HK-2 (cell line): Measurements from ENCODE around the gene PLEKHJ1.

ENCODE experiments used
- DNase-seq: peaks from one replicate; pipeline ENCODE4 v3.0.0-alpha.2; 2018; ENCODE audit not compliant: unreplicated experiment

PLEKHJ1 gene

DNA sequence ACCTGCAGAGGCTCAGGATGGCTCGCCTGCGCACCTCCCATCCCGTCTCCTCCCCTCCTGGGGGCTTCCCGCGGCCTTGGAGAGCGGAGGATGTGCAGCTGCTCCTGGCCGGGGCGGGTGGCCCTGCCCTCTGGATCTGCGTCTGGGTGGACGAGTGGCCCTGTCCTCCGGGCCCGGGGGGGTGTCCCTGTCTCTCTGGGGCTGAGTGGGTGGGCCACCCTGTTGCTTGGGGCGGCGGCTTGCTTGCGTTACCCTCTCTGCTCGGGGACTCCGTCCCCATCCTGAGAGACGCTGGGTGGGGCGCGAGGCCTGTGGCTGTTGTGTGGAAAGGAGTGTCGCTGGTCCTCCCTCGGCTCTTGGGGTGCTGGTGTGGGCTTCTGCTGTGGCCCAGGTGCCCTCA, 37.8 kb downstream of the PLEKHJ1 start:
- DNase-seq: no peak

DNA sequence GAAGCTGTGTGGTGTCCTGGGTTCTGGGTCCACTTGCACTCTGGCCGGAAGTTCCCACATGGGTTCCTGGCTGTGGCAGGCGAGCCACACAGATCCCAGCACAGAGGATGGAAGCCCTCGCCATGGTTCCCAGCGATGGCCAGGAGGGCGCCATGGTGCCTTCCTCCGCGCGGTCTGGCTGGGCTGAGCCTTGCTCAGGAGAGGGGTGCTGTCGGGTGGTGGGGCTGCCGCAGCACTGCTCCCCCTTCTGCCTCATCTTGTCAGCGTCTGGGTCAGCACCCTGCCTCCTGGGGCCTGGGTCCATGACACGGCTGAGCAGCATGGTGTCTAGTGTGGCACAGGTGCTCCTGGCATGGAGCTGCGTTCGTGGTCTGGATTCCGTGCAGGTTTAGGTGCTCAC, 38.9 kb downstream of the PLEKHJ1 start:
- DNase-seq: no peak

DNA sequence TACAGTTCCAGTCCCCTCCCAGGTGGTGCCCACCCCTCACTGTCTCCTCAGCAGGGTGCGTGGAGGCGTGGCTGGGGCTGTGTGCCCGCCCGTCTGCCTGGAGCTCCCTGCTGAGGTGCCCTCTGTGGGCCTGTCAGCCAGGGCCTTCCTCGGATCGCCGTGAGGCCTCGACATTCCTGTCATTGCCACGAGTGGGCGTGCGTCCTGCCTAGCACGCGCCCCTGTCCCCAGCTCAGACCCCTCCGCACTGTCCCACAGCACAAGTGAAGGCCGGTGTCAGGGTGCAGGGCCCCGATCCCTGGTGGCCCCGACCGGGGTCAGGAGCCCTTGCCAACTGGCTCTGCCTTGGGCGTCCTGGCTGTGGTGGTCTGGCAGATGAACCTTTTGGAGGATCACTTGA, 40.2 kb downstream of the PLEKHJ1 start:
- no peak for DNase-seq

DNA sequence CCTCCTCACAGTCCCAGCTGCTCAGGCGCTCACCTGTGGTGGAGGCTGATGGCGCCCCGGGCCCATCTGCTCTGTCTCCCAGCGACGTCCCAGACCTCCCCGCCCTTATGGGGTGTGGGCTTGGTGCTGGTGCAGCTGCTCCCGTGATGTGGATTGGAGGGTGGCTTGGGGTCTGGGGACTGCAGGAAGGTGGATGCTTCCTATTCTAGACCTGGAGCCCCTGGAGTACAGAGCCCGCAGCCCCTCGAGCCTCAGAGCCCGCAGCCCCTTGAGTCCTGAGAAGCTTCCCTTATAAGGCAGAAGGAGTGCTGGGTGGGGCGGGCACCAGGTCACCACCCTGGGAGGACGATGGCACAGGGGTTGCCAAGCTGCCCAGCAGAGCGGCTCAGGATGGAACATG, 40.8 kb downstream of the PLEKHJ1 start:
- DNase-seq: no peak

DNA sequence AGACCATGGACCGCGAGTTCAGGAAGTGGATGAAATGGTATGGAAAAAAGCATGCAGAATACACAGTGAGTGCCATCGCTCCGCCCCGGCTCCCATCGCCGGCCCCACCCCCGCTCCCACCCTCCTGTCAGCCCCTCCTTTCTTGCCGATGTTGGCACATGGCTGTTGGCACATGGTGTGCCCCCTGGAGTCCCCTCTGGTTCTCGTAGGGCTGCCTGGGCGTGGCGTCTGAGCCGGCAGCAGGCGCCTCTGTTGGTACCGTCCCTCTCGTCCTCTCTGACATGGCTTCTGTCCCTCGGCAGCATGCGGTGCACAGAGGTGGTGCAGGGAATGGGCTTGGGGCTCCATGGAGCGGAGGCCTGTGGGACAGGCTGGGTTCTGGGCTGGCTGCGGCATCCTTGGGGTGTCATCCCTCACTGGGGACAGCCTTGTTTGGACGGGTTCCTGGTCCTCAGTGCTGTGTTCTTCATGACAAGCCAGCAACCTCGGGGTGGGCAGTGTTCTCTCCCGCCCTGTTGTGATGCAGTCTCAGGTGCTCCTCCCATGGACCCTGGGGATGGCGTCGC, 41.5 kb downstream of the PLEKHJ1 start:
- DNase-seq: no peak

DNA sequence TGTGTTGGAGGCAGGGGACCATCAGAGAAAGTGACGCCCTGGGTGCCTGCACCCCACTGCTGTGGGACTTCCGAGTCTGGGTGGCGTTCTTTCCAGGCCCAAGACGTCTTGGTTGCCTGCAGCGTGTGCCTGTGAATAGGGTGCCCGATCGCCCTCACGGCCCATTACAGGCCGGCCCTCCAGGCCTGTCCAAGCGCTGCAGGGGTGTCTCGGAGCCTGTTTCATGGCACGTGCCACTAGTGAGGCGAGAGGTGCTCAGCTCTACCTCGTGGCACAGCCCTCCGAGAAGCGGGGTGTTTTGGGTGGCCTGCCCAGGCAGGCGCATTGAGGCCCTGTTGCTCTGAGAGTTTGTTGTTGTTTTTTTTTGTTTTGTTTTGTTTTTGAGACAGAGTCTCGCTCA, 42.3 kb downstream of the PLEKHJ1 start:
- DNase-seq: no peak

DNA sequence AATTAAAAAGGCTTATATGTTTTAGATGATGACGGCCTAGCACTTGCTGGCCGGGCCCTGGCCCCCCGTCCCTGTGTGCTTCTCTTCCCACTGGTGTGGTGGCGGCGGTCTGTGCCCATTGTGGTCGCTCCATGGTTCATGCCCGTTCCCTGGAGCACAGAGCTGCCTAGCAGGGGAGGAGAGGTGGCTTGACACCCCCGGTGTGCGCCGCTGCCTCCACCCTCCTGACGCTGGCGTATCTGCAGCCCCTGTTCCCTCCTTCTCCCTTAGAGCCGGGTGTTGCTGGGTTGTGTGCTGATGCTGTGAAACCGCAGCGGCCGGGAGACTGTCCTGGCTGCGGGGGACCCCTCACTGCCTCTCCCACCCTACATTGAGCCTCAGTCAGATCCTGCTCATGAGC, 43.3 kb downstream of the PLEKHJ1 start:
- no peak for DNase-seq

DNA sequence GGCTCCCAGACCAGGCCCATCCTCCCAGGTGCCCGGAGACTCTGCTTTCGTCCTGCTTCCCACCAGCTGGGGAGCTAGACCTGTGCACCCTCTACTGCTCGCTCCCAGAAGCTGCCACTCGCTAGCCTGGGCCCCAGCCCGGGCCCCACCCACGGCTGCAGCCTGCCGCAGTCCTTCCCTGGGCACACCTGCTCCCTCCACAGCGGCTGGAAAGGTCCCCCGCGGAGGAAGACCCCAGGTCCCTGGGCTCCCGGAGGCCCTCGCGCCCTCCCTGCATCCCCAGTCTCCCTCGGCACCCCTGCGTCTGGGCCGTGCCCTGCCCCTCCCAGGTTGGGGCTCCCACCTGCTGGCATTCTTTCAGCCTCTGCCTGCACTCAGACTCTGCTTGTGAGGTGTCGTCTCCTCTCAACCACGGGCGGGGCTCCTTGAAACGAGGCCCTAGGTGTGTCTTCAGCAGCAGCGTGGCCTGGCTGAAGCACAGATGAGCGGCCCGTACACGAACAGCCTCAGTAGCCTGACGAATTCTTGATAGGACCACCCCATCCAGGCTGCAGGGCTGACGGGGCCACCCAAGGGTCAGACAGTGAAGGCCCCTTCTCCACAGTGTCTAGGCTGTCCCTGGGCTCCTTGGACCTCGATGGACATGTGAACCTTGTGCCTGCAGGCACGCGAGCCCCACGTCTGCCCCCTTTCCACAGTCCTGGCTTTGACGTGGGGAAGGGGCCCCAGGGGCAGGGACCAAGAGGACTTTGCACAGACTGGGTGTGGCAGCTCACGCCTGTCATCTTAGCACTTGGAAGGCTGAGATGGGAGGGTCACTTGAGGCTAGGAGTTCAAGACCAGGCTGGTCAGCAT, 44.4 kb downstream of the PLEKHJ1 start:
- no peak for DNase-seq

DNA sequence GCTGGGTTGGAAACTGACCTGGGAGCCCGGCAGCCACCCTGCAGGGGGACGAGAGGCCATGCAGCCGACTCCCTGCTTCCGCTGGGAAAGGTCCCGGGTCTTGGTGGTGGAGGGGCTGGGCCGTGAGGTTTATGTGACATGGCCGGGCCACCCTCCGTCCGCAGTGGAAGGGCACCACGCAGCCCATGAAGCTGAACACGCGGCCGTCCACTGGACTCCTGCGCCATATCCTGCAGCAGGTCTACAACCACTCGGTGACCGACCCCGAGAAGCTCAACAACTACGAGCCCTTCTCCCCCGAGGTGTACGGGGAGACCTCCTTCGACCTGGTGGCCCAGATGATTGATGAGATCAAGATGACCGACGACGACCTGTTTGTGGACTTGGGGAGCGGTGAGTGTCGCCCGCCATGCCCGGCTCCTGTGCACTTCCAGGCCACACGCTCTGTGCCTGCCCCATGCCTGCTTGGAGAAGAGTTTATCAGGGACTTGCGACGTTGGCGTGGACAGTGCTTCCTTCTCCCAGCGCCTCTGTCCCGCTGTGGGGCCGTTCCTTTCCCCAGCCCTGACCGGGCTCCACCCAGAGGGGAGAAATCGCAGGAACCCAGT, 45.2 kb downstream of the PLEKHJ1 start:
- no peak for DNase-seq

DNA sequence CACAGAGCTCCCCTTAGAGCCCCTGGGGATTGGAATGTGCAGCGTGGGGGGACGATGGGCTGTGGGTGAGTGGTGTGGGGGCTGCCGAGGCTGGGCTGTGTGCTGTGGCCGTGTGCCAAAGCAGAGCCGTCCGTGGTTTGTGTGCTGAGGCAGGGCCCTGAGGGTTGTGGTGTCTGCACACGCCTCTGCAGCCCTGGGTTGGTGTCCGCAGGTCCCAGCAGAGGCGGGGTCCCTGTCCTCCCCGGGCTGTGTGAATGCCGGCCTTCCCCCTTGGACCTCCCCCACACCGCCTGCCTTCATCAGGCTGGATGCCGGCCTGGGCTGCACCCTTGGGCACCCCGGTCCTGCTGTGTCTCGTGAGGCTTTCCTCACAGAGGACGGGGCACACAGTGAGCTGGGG, 46.2 kb downstream of the PLEKHJ1 start:
- no peak for DNase-seq

DNA sequence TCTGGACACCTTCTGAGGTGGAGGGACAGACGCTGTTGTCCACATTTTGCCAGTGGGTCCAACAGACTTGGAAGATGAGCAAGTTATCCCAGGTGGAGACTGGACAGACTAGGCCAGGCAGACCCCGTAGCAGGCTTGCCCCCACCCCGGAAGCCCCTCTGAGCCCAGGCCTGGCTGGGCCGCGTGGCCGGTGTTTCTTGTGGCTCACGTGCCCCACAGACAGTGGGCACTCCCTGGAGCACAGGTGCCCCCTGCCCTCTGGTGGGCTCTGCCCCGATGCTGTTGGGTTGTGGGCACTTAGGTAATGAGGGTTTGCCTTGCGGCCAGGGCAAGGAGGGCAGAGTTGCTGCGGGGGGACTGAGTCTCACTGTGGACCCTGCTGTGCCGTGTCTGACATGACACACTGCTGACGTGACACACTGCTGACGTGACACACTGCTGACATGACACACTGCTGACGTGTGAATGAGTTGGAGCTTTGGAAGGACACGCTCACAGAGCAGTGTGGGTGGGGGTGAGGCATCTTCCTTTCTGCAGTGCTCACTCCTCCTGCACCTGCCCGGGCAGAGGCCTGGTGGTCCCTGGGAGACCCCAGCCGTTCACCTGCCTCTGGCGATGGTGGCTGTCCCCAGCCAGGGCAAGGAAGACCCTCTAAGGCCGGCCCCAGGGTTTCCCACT, 47.3 kb downstream of the PLEKHJ1 start:
- no peak for DNase-seq

DNA sequence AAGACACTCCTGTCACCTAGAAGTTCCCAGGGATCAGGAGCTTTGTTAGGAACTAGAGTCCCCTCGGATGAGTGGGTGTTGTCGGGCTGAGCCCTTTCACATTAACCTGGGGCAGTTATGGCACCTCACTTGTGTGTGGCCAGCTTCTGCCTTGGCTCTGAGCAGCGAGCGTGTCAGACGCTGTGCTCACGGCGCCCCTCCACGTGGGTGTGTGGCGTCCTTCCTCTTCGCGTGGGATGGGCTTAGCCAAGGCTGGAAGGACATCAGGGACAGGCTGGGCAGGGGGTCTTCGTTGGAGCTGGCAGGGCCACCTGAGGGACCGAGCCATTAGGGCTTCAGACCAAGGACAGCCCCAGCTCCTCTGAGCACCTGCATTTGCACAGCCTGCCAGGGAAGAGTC, 49.0 kb downstream of the PLEKHJ1 start:
- no peak for DNase-seq

DNA sequence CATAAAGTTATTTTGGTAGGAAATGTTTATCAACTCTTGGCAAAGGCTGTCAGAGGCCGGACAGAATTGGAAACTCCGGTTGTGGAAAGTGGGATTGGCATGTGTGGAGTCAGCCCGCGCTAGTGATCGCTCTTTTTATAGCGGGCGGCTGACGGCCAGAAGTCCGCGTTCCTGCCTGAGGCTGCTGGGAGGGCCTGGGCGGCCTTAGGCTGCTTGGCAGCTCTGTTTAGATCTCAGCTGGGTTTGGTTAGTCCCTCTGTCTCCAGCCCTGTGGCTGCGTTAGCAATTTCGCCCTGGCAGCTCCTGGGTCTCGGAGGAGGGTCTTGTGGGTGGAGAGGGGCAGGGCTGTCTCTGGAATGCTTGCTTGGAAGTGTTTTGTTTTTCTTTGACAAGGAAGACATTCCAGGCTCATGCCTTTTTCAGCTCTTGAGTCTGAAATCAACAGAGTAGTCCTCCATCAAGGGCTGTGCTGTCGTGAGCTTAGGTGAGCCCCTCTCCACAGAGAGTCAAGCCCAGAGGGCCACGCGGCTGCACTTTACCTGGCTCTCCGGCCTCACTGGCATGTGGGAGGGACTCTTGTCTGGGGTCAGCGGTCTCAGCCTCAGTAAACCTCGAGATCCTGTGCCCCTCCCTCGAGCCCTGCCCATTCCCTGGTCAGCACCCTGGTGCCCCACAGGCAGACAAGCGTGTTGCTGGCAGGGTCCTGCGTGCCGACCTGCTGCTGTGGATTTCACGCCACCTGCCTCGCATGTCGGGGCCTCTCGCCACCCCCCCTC, 49.9 kb downstream of the PLEKHJ1 start:
- DNase-seq: no peak

DNA sequence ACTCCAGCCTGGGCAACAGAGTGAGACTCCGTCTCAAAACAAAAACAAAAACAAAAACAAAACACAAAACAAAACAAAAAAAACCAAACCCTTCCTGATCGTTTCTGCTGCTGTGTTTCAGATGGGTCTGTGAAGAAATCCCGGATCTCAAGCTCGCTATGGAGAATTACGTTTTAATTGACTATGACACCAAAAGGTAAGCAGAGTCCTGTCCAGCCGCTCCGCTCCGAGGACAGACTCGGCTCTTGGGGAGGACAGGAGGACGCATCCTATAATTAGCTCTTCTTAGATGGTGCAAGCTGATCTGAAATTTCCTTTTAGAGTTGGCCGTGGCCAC, 50.4 kb downstream of the PLEKHJ1 start:
- DNase-seq: no peak

DNA sequence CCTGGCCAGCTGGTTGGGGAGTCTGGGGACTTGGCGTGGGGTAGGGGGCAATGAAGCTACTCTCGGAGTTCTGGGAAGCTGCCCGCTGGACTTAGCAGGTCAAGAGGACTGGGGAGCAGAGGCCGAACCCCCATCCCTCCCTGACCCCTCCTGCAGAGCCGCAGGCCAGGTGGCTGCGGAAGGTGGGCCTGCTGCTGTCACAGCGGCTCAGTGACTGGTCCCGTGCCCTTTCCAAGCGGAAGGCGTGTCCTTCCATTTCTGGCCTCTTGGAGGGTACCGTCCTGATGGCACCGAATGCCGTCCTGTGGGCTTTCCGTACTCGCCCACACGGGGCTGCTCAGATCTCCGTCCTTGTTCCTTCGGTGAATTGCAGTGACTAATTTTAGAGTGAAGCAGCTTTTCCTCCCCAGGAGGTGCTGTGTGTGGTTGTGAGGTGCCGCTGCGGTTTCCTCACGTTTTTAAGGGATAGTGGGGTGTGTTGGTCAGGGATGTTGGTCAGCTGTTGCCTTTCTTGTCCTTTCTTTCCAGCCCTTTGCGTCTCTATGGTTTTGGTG, 51.6 kb downstream of the PLEKHJ1 start:
- DNase-seq: no peak
